SW 1271 (cell line): Measurements from ENCODE around the gene LNPEP.
"Not testable (repeated sequence)": the region's sequence is repeated elsewhere in the genome, so short reads cannot be mapped to it uniquely, and the experiment has no call there.

Experiments used
- DNase-seq, 2 experiments: peaks; one replicate each; lab custom pipeline; 2025; lab: John Stamatoyannopoulos, UW

Gene LNPEP

GRCh38 chr5:97063251-97063650 is 127.4 kb downstream of the LNPEP start:
- DNase-seq = no peak

GRCh38 chr5:97065475-97065874 is 129.6 kb downstream of the LNPEP start:
- no peak for DNase-seq

DNA sequence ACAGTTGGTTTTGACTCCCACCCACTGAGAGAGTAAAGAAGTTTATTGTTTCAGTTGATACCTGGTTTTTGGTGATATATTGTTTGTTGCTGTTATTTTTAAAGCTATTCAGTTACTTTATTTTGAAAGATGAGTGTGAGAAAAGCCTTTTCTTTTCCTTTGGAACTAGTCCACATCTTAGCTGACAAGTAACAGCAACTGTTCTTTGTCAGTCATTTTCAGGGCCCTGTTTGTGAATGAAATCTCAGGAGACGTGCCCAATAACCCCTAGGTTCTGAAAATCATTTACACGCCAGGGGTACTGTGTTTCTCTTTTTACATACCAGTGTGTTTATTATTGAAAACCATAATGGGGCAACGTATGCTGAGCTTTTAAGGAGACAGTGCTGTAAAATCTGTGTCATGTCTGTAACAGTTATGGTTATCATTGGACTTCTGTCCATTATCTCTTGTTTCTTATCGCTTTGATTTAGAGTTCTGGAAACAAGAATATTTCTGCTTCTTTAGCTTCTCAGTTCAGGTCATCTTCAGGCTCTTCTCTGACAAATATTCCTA is 131.5 kb downstream of the LNPEP start:
- no peak for DNase-seq

DNA sequence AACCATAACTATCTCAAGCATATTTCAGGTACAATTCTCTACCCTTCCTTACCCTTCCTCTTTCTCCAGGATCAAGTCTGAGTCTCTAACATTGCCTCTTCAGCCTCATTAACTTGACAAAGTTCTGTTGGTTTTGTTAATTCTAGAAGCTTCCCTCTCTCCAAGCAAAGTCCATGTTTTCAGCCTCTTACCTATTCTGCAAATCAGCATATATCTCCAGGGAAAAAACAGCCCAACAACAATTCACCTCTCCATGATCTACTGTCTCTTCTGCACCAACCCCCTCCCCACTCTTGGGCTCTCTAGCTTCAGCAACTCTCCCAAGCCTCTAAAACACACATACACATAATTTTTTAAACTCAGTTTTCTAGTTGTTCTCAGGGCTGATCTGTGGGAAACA is 134.4 kb downstream of the LNPEP start:
- DNase-seq = no peak

- no peak for DNase-seq
These were observed 135.2 kb downstream of the LNPEP start for GRCh38 chr5:97071101-97071500.

GRCh38 chr5:97071993-97072392 is 136.1 kb downstream of the LNPEP start:
- DNase-seq = no peak

- no peak for DNase-seq
These were observed 136.8 kb downstream of the LNPEP start for GRCh38 chr5:97072696-97073095.

GRCh38 chr5:97073420-97073819 is 137.5 kb downstream of the LNPEP start:
- no peak for DNase-seq

GRCh38 chr5:97074859-97075489 is 139.1 kb downstream of the LNPEP start:
- no peak for DNase-seq

DNA sequence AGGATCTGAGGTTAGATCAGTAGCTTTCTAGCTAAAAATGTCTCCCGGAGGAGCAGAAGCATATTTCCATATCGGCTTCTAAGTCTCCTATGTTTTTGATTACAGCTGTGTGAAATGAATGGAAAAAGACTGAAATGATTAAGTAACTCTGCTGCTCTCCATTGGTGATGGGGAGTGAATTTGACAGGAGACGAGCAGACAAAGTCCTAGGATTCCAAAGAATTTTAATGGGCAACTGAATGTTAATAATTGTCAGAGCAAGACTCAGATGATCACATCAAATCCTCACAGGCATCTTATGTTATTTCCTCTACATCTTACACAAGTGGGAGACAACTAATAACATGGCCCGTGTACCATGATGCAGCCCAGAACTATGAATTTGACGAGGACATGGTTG is 139.8 kb downstream of the LNPEP start:
- no peak for DNase-seq

DNA sequence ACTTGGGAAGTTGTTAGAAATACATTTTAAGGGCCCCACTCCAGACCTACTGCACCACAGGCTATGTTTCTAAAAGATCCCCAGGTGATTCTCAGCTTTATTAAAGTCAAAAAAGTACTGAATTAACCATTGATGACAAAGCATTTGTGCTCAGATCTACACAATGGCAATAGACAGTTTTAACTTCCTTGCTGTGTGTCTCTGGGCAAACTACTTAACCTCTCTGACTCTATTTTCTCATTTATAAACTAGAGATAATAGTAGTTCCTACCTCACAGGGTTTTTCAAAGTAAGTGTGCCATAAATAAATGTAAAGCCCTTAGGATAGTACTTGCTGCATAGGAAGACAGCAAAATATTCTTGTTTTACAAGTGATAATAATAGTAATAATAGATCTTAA is 140.2 kb downstream of the LNPEP start:
- no peak for DNase-seq

GRCh38 chr5:97077246-97077645 is 141.4 kb downstream of the LNPEP start:
- DNase-seq = no peak

DNA sequence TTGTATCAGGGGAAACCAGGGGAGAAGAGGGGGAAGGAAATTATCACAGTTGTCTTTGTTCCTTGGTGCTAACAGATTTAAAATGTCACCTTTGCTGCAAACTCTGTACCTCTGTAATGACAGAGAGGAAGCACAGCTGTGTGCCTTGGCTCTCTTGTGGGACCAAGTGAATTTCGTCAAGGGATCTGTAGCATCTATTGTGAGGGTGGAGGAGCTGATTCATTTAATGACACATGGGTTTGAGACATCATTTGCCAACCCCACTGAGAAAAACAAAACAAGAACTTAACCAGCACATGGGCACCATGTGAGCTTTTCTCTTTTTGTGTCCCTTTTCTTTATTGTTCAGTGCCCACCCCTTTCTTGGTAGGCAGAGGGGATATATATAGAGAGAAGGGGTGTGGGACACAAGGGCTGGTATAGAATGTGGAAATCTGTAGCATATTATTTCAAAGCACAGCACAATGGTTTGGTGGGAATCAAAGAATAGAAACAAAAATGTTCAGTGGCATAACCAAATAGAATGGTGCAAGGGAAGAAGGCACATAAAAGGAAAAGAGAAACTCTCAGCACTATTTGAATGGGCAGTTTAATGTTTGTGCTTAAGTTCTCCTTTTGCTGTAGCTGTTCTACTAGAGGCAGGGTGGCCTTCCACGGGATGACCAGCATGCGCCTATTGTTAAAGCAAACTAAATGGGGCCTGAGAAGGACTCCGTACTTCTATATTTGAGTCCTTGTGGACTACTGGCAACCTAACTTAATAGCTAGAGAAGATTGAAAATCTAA is 143.3 kb downstream of the LNPEP start:
- DNase-seq = no peak

- not testable (repeated sequence) for DNase-seq
These were observed 149.0 kb downstream of the LNPEP start for GRCh38 chr5:97084782-97085458.

- no peak for DNase-seq
These were observed 149.7 kb downstream of the LNPEP start for GRCh38 chr5:97085459-97086181.
